Measurements from ENCODE around the gene ABITRAM.
A peak's percentile ranks its signal among the peaks of the same experiment; 100 is the strongest.

ABITRAM gene, protein sequence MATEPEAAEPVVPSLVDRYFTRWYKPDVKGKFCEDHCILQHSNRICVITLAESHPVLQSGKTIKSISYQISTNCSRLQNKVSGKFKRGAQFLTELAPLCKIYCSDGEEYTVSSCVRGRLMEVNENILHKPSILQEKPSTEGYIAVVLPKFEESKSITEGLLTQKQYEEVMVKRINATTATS

GRCh38 chr9:108934323-108934893 is at the start of gene ABITRAM:
Gene ABITRAM, plus strand, starts transcription at chr9:108934400. Its CDS starts 87 bp downstream, at chr9:108934487.
- POLR2A ChIA-PET, result interaction anchor here (0.5 to 1.2 kb wide), 2 partner anchors 8 to 22 kb away, joined by 3 to 4 read pairs; no protein-coding TSS in a partner anchor
- H3K27ac ChIP-seq (ENCODE audit: extremely low read depth, low read depth, low read length), result peak within 1 kb of the TSS; percentile 71
- no peaks in the 10 kb centered on the region for H3K9me3 ChIP-seq (ENCODE audit: control insufficient read depth, insufficient read depth, low read depth, low read length)
- peaks cover 3 to 41% of the 10 kb centered on the region in 2 experiments; a peak in 2 of 3 replicates for H3K36me3 ChIP-seq (ENCODE audit: control insufficient read depth in 2 of 2, insufficient read depth in 1 of 2, low read length in 2 of 2)
- no peaks in the 10 kb centered on the region for H3K4me1 ChIP-seq (ENCODE audit: control insufficient read depth, insufficient read depth, low read length)
- CTCF ChIA-PET, result interaction anchor here (0.7 kb wide), 1 partner anchor 9 kb away, joined by 4 read pairs; no protein-coding TSS in a partner anchor
- H3K4me3 ChIP-seq (ENCODE audit: low read depth, low read length), result peak within 1 kb of the TSS; percentile 76
- TF ChIP-seq ZBTB26 (tag by site-specific recombination; optimal IDR thresholded peaks at IDR 0.05), result peak; percentile 60
- no peak for TF ChIP-seq ZNF626 (tag by site-specific recombination; IDR thresholded peaks at IDR 0.05)
- no peak for TF ChIP-seq GLIS1 (tag by site-specific recombination; IDR thresholded peaks at IDR 0.05)
- TF ChIP-seq, protein P1, sequence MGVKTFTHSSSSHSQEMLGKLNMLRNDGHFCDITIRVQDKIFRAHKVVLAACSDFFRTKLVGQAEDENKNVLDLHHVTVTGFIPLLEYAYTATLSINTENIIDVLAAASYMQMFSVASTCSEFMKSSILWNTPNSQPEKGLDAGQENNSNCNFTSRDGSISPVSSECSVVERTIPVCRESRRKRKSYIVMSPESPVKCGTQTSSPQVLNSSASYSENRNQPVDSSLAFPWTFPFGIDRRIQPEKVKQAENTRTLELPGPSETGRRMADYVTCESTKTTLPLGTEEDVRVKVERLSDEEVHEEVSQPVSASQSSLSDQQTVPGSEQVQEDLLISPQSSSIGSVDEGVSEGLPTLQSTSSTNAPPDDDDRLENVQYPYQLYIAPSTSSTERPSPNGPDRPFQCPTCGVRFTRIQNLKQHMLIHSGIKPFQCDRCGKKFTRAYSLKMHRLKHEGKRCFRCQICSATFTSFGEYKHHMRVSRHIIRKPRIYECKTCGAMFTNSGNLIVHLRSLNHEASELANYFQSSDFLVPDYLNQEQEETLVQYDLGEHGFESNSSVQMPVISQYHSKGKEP (tag by site-specific recombination; IDR thresholded peaks at IDR 0.05), result no peak
- peak; percentile 68 for TF ChIP-seq ZBTB17 (tag by site-specific recombination; IDR thresholded peaks at IDR 0.05)
- peak; percentile 22 for TF ChIP-seq ZEB2 (tag by site-specific recombination; IDR thresholded peaks at IDR 0.05)
- peak; percentile 63 for TF ChIP-seq SP2 (tag by site-specific recombination; IDR thresholded peaks at IDR 0.05)
- peak; percentile 70 for TF ChIP-seq ZBTB20 (tag by site-specific recombination; IDR thresholded peaks at IDR 0.05)
- TF ChIP-seq, protein P2, sequence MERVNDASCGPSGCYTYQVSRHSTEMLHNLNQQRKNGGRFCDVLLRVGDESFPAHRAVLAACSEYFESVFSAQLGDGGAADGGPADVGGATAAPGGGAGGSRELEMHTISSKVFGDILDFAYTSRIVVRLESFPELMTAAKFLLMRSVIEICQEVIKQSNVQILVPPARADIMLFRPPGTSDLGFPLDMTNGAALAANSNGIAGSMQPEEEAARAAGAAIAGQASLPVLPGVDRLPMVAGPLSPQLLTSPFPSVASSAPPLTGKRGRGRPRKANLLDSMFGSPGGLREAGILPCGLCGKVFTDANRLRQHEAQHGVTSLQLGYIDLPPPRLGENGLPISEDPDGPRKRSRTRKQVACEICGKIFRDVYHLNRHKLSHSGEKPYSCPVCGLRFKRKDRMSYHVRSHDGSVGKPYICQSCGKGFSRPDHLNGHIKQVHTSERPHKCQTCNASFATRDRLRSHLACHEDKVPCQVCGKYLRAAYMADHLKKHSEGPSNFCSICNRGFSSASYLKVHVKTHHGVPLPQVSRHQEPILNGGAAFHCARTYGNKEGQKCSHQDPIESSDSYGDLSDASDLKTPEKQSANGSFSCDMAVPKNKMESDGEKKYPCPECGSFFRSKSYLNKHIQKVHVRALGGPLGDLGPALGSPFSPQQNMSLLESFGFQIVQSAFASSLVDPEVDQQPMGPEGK (tag by site-specific recombination; IDR thresholded peaks at IDR 0.05), result peak; percentile 23; the same call in 1 of the 2 replicates
- TF ChIP-seq ZNF449 (tag by site-specific recombination; IDR thresholded peaks at IDR 0.05), result no peak
- peak; percentile 63 for TF ChIP-seq ZBTB48 (tag by site-specific recombination; IDR thresholded peaks at IDR 0.05)
- TF ChIP-seq GFI1B (tag by site-specific recombination; IDR thresholded peaks at IDR 0.05), result 0 out of 2 replicates have a peak, but pooled peaks have one; percentile 11
- peak; percentile 86 for TF ChIP-seq ZNF335 (tag by site-specific recombination; conservative IDR thresholded peaks at IDR 0.05)
- no peak for TF ChIP-seq ZNF248 (tag by site-specific recombination; IDR thresholded peaks at IDR 0.05)
- TF ChIP-seq ZNF600 (tag by site-specific recombination; IDR thresholded peaks at IDR 0.05), result peak; percentile 49; the same call in 1 of the 2 replicates
- TF ChIP-seq ZNF341 (tag by site-specific recombination; IDR thresholded peaks at IDR 0.05; ENCODE audit: low read depth), result peak; percentile 32; the same call in 1 of the 2 replicates

- H3K36me3 ChIP-seq (ENCODE audit: control insufficient read depth in 2 of 2, insufficient read depth in 1 of 2, low read length in 2 of 2), result peaks cover 12 to 56% of the 10 kb centered on the region in 2 experiments
- no peak overlapping the region for H3K4me3 ChIP-seq (ENCODE audit: low read depth, low read length)
- no peak overlapping the region for H3K27ac ChIP-seq (ENCODE audit: extremely low read depth, low read depth, low read length)
- 0 out of 2 replicates have a peak, but pooled peaks cover 2% of the 10 kb centered on the region for H3K4me1 ChIP-seq (ENCODE audit: control insufficient read depth, insufficient read depth, low read length)
- CTCF ChIA-PET, result no interaction called here
- TF ChIP-seq PRDM10 (tag by site-specific recombination; IDR thresholded peaks at IDR 0.05) (no peak), OVOL3 (tag by site-specific recombination; IDR thresholded peaks at IDR 0.05) (no peak), ZNF132 (tag by site-specific recombination; IDR thresholded peaks at IDR 0.05; ENCODE audit: borderline replicate concordance) (no peak), ZNF776 (tag by site-specific recombination; IDR thresholded peaks at IDR 0.05; ENCODE audit: borderline replicate concordance) (no peak), ZNF362 (tag by site-specific recombination; IDR thresholded peaks at IDR 0.05) (no peak), HOXA7 (CRISPR knock-in tag; IDR thresholded peaks at IDR 0.05; ENCODE audit: borderline replicate concordance) (no peak)
- POLR2A ChIA-PET, result no interaction called here
- H3K9me3 ChIP-seq (ENCODE audit: control insufficient read depth, insufficient read depth, low read depth, low read length), result no peaks in the 10 kb centered on the region
These were observed 49.5 kb upstream of the ABITRAM start for GRCh38 chr9:108884701-108885100.

Measured in HEK293 (cell line).